T-helper 2 cell (primary cell): ENCODE measurements around the gene ARID4B.
"Not testable (repeated sequence)": the region's sequence is repeated elsewhere in the genome, so short reads cannot be mapped to it uniquely, and the experiment has no call there.

ENCODE experiments used
- DNase-seq, 5 experiments: peaks; one replicate each; pipeline versions ENCODE4 v3.0.0 to v3.0.0-alpha.2; 2012 to 2022
- total RNA-seq, 2 donors: gene quantifications; one replicate each; lab custom pipeline; 2026; lab: John Stamatoyannopoulos, UW

ARID4B gene, protein sequence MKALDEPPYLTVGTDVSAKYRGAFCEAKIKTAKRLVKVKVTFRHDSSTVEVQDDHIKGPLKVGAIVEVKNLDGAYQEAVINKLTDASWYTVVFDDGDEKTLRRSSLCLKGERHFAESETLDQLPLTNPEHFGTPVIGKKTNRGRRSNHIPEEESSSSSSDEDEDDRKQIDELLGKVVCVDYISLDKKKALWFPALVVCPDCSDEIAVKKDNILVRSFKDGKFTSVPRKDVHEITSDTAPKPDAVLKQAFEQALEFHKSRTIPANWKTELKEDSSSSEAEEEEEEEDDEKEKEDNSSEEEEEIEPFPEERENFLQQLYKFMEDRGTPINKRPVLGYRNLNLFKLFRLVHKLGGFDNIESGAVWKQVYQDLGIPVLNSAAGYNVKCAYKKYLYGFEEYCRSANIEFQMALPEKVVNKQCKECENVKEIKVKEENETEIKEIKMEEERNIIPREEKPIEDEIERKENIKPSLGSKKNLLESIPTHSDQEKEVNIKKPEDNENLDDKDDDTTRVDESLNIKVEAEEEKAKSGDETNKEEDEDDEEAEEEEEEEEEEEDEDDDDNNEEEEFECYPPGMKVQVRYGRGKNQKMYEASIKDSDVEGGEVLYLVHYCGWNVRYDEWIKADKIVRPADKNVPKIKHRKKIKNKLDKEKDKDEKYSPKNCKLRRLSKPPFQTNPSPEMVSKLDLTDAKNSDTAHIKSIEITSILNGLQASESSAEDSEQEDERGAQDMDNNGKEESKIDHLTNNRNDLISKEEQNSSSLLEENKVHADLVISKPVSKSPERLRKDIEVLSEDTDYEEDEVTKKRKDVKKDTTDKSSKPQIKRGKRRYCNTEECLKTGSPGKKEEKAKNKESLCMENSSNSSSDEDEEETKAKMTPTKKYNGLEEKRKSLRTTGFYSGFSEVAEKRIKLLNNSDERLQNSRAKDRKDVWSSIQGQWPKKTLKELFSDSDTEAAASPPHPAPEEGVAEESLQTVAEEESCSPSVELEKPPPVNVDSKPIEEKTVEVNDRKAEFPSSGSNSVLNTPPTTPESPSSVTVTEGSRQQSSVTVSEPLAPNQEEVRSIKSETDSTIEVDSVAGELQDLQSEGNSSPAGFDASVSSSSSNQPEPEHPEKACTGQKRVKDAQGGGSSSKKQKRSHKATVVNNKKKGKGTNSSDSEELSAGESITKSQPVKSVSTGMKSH (N-terminal part only)
- total RNA-seq = 317 to 503 reads per million in 2 donors

- peak in 3 of 5 experiments; percentile 17 to 37 (median 33) for DNase-seq
These were observed at the start of gene ARID4B for GRCh38 chr1:235327559-235328270. ARID4B (minus strand) TSS chr1:235328179; CDS start chr1:235326919, 1,260 bp downstream.

DNA sequence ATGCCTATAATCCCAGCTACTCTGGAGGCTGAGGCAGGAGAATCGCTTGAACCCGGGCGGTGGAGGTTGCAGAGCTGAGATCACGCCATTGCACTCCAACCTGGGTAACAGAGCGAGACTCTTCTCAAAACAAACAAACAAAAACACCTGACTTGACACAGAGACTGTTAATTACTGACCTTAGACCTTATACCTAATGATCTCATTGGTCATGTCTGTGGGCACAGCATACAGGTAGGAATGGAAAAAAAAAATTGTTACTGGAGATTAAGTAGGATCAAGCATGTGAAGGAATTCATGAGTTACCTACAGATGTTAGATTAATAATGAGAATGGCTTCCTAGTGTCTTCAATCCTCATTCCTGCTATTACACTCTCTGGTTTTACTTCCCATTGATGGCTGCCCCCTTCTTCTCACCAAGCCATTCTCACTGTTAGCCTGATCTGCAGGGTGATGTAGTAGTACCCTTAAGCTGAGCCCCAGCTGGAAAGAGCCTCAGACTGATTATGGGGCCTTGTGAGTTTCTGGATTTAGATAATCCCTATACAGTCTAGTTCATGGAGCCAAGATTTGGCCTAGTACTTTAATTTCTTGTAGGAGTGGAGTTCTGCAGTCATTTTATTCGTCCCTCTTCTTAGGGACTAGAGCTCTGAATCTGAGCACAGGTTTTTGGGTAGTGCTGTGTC, 48.1 kb upstream of the ARID4B start:
- DNase-seq = no peak

GRCh38 chr1:235369802-235370201, 41.8 kb upstream of the ARID4B start:
- DNase-seq = no peak

GRCh38 chr1:235368428-235368827, 40.4 kb upstream of the ARID4B start:
- DNase-seq = no peak

- DNase-seq = peak; percentile 61 to 92 (median 76)
These were observed 39.3 kb upstream of the ARID4B start, which contains the start of gene TBCE for GRCh38 chr1:235367000-235367908. TBCE (plus strand) TSS chr1:235367427; CDS start chr1:235380050, 12,623 bp downstream.

DNA sequence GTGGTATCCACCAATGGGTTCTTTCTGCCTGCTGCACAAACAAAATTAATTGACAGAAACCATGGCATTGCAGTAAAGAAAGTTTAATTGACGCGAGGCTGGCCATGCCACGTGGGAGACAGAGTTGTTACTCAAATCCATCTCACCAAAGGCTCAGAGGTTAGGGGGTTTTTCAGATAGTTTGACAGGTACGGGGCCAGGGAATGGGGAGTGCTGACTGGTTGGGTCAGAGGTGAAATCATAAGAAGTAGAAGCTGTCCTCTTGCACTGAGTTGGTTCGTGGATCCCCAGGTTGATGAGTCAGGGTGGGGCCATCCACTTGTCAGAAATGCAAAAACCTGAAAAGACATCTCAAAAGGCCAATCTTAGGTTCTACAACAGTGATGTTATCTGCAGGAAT, 38.3 kb upstream of the ARID4B start:
- no peak for DNase-seq

GRCh38 chr1:235364189-235364588, 36.2 kb upstream of the ARID4B start:
- DNase-seq = not testable (repeated sequence)

- DNase-seq = no peak
These were observed 30.9 kb upstream of the ARID4B start for GRCh38 chr1:235358899-235359298.

- DNase-seq = no peak
These were observed 29.8 kb upstream of the ARID4B start for GRCh38 chr1:235357485-235358373.

- no peak for DNase-seq
These were observed 23.9 kb upstream of the ARID4B start for GRCh38 chr1:235351898-235352297.

DNA sequence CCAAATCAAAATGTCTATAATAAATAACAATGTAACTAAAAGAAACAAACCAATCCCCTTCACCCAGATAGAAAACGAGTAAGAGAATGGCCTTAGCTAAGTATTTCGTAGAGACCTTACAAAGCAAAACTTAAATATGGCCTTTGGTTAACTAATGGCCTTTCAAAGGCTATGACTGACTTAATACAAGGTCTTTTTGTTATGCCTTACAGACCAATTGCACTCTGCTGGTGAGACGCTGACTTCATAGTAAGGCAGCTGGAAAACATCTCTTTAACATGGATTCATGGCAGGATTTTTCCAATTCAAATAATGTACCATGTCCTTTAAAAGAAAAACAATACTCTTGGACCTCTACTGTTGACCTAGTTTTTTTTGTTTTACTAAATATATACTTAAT, 23.5 kb upstream of the ARID4B start:
- no peak for DNase-seq

GRCh38 chr1:235343726-235344125, 15.7 kb upstream of the ARID4B start:
- no peak for DNase-seq

DNA sequence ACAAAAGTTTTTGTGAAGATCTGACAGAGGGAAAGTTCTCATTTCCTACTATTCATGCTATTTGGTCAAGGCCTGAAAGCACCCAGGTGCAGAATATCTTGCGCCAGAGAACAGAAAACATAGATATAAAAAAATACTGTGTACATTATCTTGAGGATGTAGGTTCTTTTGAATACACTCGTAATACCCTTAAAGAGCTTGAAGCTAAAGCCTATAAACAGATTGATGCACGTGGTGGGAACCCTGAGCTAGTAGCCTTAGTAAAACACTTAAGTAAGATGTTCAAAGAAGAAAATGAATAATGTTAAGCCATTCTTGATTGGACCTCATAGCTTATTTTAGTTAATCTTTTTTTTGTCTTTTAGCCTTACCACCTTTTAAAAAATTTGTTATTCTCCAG, 14.5 kb upstream of the ARID4B start:
- no peak for DNase-seq

GRCh38 chr1:235342039-235342438, 14.1 kb upstream of the ARID4B start:
- no peak for DNase-seq

- DNase-seq = no peak
These were observed 13.4 kb upstream of the ARID4B start for GRCh38 chr1:235341334-235341733.

DNA sequence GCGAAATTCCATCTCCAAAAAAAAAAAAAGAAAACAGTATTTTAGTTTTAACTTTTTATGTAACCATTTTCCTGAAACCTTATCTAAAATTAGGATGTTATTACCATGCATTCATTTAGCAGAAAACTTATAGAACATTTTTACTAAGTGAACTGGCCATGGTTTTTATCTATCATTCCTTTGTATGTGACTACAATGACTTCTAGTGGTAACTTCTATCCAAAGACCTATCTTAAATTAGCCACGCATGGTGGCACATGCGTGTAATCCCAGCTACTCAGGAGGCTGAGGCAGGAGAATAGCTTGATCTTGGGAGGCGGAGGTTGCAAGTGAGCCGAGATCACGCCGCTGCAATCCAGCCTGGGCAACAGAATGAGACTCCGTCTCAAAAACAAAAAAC, 11.8 kb upstream of the ARID4B start:
- peak in 1 of 5 experiments; percentile 30 for DNase-seq

GRCh38 chr1:235336903-235337302, 8.9 kb upstream of the ARID4B start:
- peak in 2 of 5 experiments; percentile 25 to 80 for DNase-seq

DNA sequence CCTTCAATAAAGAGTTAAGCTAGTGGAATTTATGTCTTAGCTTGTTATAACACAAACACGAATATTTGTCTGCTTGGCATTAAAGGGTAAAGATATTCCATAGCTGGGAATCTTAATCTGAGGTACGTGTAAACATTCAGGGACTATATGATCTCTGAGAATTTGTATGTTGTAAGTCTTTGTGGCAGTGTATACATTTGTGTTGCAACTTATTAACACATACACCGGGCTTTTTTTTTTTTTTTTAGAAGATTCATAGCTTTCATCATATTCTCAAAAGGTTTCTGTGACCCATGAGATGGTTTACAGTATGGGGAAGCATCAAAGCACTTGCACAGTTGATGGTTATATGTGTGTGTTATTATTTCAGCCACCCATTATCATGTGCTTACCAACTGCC, 3.4 kb upstream of the ARID4B start:
- no peak for DNase-seq

- no peak for DNase-seq
These were observed 2.9 kb upstream of the ARID4B start for GRCh38 chr1:235330918-235331285.
